OCI-M2 (cell line): ENCODE results near the gene TMEM101.
"Not testable (repeated sequence)": the region's sequence is repeated elsewhere in the genome, so short reads cannot be mapped to it uniquely, and the experiment has no call there.

ENCODE experiments used
- DNase-seq: peaks from one replicate; lab custom pipeline; 2025; ENCODE audit not compliant: unreplicated experiment; lab: John Stamatoyannopoulos, UW

Gene TMEM101

DNA sequence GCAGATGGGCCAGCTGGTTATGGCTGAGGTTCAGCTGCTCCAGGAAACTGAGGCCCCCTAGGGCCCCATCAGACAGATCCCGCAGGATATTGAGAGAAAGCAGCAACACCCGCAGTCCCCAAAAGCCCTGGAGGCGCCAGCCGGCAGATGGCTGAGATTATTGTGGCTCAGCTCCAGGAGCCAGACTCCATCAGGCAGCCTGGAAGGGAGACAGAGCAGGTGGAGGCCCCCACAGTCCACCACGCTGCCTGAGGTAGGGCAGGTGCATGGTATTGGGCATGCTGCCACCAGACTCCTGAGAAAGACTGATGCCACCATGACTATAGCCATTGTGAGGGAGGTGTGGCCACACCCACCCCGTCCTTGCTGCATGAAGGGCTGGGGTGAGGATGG is 9.5 kb upstream of the TMEM101 start:
- no peak for DNase-seq

DNA sequence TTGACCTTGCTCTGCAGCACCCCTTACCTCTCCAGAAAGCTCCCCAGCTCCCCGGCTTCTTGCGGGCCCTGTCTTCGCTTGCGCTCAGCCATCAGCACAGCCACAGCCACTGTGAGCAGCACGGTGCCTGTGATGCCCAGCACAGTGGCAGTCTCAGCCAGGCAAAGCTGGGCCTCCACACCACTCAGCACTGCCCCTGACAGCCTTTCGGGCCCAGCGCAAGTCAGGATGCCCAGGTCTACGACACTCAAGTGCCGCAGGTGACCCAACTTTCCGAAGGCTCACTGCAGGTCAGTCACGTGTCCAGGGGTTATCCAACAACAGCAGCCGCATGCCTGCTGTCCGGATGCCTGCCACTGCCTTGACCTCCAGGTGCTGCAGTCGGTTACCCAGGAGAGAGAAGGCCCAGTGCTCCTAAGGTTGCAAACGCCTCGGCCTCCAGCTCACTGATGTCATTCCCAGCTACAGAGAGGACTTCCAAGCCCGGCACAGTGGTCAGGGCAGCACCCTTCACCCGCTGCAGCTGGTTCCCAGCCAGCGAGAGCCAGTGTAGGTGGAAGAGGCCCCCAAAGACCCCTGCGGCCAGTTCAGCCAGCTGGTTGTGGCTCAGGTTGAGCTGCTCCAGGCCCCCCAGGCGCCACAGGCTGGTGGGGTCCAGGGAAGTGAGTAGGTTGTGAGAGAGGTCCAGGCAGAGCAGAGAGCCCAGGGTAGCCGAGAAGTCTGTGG is 8.9 kb upstream of the TMEM101 start:
- no peak for DNase-seq

DNA sequence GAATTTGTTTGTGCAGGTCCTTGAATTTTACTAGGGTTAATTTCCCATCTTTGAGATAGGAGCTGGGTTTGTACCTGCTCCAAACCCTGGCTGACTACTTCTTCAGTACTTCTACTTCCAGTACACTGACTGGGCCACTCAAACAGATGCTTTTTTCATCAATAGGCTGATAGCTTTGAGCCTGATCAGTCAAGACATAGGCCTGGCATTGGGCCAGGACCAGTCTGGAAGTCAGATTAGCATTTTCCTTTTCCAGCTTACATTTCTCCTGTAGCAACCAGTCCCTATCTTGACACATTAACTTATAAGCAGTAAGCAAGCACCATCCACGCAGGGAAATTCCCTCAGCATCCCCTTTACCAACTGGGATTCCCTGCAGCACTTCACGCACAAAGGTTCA is 7.5 kb upstream of the TMEM101 start:
- no peak for DNase-seq

DNA sequence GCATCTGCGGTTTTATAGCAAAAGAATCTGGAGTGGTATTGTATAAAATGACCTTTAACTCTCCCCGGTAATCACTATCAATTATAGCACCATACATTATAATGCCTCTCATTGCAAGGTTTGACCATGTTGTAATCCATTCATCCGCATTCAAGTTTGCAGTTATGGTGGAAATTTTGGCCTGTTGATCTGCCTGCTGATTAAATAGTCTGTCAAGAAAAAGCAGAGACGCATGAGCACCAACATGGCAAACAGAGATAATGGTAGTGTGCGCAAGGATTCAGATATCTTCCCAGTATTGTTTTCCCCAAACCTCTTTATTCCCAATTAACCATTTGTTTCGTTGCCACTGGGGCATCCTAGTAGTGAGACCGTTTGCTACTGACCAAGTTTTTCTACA is 6.5 kb upstream of the TMEM101 start:
- DNase-seq: not testable (repeated sequence)

DNA sequence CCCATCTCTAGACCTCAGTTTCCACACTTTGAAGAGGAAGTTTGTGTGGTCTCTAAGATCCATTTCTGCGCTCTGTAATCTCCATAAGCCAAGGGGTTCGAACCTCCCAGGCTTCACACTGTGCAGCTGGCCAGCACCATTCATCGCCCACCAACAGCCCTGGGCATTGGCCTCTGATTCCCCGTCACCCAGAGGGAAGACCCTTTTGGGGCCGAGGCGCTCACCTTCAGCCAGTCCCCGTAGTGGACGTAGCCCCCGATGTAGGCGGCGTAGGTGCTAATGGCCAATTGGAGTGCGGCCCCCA is 678 bp downstream of the TMEM101 start:
- no peak for DNase-seq

DNA sequence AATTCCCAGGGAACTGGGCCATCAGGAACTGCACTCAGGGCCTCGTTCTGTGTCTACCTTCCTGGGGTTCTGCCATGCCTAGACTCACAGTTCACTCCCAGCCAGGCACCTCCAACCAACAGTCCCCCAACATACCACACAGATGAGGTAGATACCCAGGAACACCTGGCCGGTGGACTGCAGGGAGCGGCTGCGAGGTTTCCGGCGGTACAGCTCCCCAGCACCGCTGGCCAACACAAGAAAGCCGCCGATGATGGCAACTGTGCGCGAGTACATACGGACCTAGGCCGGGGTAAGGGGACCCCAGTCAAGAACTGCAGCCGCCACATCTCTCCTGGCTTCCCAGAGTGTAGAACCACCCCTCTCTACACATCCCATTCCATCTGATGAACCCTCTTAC is 1.9 kb downstream of the TMEM101 start:
- no peak for DNase-seq

DNA sequence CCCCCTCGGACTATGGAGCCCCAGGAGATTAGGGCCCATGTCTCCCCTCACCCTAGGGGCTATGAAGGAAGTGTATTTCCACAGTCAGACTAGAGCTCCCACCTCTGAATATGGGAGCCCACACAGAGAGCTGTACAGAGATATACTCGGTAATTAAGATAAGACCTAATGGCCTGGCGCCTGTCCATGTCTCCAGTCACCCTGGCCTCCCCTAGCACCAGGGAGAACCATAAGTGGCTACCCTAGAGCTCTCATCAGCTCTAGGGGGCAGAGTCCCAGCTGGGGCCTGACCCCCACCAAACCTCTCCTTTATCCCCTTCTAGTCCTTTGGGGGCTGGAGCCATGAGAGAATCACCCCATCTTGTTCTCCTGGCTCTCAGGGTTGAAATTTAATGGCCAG is 2.4 kb downstream of the TMEM101 start:
- no peak for DNase-seq

DNA sequence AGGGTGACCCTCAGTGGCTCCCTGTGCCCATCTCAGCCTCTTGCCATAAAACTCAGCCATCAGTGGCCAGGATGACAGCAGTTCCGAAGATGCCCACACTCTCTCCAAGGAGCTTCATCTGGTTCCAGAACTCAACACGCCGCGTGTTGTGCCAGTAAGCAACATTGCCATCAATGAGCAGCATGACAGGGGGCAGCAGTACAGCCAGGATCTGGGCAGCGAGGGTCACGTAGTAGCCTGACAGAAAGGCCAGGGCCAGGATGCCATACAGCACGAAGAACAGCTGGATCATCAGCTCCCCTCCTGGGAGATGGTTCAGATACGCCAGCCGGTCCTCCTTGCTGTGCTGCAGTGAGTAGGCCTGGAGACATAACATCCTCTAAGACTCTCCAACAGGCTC is 2.9 kb downstream of the TMEM101 start:
- no peak for DNase-seq

DNA sequence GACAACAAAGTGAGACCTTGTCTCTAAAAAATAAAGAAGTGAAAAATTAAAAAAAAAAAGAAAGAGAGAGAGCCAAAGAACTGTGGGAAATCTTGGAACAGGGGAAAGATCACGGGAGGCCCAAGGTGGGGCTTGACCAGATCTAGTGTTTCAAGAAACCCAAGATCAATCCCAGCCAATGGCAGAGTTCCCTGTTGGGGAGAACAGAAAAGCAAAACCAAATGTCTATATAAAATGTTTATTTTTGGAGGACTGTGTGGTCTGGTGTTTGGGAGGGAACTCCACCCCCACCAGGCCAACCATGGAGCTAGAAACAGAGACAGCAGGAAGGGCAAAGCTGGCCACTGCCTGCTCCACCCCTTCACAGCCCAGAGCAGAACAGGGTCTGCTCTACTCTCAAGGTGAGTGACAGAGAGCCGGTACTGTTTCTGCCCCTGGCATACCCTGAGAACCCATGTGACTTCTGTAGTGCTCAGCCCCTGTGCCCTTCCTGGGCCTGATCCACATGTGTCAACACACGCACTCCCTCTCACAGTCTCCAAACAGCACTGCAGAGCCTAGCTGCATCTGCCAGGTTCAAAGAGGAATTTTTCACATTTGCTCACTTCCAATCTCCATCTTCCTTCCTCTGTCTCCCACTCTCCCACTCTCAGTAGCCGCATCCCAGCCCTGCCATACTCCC is 3.7 kb downstream of the TMEM101 start:
- no peak for DNase-seq

DNA sequence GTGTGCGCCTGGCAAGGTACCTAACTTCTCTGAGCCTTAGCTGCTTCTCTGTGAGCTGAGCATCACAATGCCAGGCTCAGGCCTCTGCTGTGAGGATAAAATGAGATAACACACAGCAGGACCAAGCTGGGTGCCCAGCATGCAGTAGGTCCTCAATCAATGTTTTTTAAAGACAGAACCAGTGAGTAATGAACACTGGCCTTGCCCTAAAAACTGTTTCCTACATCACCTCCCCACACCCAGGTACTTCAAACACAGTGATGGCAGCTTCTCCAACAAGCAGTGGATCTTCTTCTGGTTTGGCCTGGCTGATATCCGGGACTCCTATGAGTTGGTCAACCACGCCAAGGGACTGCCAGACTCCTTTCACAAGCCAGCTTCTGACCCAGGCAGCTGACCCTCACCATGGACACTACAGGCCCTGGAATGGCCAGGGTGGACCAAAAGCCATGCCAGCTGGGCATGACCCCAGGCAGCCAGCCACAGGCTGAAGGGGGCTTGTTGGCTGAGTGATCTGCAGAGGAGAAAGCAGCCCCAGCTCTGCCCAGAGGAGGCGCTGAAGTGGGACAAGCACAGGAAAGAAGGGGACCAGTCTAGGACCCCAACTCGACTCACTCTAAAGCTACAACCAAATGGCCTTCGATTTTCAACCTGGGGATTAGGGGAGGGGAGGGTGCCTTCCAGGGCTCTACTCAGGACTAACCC is 6.4 kb downstream of the TMEM101 start:
- DNase-seq: no peak

DNA sequence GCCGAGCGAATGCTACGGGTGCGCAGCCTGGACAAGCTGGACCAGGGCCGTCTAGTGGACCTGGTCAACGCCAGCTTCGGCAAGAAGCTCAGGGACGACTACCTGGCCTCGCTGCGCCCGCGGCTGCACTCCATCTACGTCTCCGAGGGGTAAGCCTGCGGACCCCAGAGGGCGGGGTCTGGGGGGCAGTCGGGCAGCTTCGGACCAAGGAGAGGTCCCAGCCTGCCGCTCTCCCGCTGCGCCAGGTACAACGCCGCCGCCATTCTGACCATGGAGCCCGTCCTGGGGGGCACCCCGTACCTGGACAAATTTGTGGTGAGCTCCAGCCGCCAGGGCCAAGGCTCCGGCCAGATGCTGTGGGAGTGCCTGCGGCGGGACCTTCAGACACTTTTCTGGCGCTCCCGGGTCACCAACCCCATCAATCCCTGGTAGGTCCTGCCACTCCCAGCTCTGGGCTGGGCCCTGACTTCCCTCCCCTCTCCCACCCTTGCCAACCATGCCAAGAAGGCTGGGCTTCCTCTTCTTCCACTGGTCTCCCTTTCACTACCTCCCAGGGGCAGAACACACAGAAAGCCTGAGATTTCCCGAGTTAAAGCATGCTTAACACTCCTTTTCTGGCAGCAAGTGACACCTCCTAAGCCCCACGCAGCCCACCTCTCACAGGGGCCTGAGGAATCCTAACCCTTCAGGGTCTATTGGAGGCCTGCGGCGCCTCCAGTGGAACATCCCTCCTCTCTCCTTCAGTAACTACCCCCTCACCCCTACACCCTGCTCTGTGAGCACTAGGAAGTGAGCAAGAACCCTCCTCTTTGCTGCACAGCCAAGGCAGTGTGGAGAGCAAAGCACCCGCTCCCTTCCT is 7.2 kb downstream of the TMEM101 start:
- DNase-seq: no peak

DNA sequence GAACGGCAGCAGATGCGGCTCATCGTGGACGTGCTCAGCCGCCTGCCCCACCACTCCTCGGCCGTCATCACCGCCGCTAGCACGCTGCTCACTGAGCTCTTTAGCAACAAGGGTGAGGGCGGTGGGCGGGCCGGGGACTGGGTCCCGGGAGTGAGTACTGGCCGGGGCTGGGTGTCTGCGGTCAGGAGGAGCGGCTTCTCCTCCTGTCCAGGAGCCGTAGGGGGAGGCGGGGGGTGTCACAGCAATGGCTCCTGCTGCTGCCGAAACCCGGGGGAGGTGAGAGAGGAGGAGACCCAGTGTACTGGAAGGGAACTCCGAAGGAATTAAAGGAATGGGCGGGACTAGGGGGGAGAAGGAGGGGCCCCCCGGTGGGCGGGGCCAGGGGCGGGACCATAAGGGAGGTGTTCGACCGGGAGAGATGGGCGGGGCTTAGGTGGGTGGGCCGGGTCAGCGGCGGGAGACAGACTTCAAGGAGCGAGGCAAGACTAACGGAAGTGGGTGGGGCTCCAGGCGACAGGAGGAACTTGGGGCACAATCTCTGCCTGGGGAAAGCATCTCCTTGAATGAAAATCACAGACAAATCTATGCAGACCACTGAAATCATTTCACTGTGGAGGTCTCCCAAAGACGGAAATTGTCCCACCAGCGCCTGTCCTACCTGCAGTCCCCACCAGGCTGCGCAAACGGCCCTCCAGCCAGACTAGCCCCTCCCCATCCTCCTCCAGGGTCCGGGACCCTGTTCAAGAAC is 8.0 kb downstream of the TMEM101 start:
- DNase-seq: peak; percentile 33

DNA sequence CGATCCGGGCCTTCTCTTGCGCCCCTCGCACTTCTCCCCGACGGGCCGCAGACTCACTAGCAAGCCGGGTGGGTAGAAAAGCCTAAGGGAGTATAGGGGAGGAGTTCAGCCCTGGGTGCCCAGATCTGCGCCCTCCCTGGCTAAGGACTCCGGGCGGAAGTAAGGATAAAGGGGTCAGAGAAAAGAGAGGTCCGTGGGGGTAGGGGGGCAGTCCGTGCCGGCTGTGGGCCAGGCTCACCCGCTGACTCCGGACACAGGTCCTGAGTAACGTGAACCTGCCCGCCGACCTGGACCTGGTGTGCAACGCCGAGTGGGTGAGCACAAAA is 8.5 kb downstream of the TMEM101 start:
- no peak for DNase-seq

DNA sequence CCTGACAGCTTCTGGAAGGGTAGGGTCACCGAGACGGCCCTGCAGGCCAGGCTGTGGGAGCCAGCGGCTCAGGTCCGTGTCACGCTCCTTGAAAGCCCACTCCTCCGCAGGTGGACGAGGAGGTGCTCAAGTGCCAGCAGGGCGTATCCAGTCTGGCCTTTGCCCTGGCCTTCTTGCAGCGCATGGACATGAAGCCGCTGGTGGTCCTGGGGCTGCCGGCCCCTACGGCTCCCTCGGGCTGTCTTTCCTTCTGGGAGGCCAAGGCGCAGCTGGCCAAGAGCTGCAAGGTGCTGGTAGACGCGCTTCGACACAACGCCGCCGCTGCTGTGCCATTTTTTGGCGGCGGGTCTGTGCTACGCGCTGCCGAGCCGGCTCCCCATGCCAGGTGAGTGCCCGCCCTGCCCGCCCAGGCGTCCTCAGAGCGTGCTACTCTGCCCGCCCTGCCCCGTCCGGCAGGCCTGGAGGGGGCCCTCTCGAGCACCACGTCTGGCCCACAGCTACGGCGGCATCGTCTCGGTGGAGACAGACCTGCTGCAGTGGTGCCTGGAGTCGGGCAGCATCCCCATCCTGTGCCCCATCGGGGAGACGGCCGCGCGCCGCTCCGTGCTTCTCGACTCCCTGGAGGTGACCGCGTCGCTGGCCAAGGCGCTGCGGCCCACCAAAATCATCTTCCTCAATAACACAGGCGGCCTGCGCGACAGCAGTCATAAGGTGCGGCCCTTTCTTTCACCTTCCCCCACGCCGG is 9.1 kb downstream of the TMEM101 start:
- no peak for DNase-seq

DNA sequence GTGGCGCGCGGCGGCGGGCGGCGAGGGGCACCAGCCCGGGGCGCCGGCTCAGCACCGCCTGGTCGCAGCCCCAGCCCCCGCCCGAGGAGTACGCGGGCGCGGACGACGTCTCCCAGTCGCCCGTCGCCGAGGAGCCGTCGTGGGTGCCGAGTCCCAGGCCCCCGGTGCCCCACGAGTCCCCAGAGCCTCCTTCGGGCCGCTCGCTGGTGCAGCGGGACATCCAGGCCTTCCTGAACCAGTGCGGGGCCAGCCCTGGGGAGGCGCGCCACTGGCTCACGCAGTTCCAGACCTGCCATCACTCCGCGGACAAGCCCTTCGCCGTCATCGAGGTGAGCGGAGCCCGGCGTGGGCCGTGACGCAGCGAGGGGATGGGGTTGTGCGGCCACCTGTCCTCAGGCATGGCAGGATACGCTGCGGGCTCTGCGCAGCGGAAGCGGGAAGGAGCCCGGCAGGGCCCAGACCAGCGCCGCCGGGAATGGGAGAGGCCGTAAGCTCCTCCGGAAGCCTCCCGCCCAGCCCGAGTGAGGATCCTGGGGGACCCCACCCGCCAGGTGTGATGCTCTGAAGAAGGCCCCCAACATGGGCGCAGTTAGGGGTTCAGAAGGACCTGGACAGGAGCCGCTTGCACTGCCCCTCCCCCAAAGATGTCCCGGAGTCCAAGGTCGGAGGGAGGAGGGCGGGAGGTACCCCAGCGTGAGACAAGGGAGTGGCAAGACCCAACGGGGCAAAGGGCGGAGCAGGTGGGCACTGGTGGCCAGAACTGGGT is 9.8 kb downstream of the TMEM101 start:
- no peak for DNase-seq

DNA sequence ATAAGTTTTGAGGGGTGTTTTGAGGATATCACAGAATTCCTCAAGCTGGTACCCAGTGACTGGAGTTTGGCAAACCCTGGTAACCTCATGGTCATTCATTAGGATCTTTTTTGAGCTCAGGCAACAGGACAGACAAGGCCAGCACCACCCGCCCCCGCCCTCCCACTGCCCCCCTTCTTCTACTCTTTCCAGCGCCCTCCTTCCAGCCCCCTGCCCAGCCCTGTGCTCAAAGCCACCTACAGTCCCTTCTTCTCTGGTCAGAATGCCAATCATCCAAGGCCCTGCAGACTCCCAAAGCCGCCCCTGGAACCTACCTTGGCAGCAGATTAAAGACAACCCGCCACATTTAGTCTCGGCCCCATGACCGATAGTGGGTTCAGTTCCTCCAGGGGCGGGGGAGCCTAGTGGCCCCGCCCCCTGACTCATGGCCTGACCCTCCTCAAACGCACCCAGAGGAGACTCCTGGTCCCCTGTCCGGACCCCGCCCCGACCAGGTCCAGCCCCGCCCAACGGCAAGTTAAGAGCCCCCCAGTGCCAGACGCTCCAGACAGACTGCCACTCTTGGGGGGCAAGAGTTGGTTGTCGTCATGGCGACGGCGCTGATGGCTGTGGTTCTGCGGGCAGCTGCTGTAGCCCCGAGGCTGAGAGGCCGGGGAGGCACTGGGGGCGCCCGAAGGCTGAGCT is 10.5 kb downstream of the TMEM101 start, which contains the start of gene NAGS:
Gene NAGS, plus strand, starts transcription at position 546 of the 684 bp plus-strand sequence. Its CDS starts 42 bp downstream, at position 588.
- DNase-seq: no peak

DNA sequence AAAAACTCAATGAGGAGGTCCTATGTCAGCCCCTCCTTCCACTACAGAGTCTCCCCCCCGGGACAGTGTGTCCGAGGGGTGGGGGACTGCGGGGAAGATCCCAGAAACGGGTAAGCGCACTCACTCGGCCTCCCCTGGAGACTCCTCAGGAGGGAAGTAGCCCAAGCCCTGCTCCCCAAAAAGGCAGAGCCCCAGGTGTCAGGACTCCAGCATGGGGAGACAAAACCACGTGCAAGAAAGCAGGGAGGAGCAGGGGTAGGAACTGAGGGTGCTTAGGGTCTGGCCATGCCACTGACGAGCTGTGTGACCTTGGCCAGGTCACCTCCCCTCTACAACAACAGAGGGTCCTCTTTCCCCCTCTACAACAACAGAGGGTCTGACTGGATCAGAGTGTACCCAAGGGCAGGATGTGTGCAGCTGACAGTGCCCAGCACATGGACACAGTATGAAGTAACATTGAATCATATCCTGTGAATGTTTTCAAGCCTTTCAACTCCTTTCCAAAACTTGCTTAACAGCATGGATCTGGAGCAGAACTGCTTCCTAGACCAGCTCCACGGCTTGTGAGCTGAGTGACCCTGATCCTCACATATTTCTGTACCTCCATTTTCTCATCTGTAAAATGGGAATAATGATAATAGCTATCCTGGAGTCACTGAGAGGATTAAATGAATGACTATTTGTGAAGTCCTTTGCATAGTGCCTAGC is 12.5 kb downstream of the TMEM101 start:
- DNase-seq: no peak

DNA sequence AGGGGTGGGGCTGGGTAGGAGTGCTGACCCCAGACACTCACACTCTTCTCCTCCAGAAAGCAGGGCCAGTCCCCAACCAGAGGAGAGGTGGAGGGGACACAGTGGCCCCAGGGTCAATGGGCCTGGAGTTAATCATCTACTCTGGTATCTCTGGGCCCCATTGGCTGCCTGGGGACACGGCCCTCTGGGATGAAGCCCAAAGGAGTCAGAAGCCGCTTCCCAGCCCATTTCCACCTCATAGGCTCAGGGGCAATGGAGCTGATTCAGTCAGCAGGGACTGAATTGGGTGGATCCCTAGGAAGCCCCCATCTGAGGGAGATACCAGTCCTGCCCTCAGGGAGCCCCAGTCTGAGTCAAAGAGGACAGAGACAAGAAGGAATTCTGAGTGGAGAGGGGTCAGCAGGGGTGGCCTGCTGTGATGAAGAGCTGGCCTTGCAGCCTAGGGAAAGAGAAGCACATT is 13.3 kb downstream of the TMEM101 start:
- no peak for DNase-seq
